GM08714 (cell line): ENCODE results near the gene PCDHA3.
"Not testable (repeated sequence)": the region's sequence is repeated elsewhere in the genome, so short reads cannot be mapped to it uniquely, and the experiment has no call there.

Experiments used
- H3K4me3 ChIP-seq: fragments of 200-500 bp; sonication (Bioruptor generic); 2 replicates; pipeline ENCODE4 v1.5.1; 2014; ENCODE audit warnings: mild to moderate bottlenecking, low read length, inconsistent platforms
- ZNF274 ChIP-seq: IDR thresholded peaks from 2 replicates; pipeline ENCODE4 v1.6.1; 2012; ENCODE audit warnings: mild to moderate bottlenecking, low read depth, low read length

PCDHA3 gene

GRCh38 chr5:140833993-140834392 lies 33.1 kb downstream of the PCDHA3 start, which contains the start of gene PCDHA7:
TSS of gene PCDHA7 (plus strand) at chr5:140834269. CDS start at chr5:140834384, 115 bp downstream.
- no peak for TF ChIP-seq ZNF274
- no peak within 1 kb of the TSS for H3K4me3 ChIP-seq

- H3K4me3 ChIP-seq = not testable (repeated sequence)
Observed at GRCh38 chr5:140834439-140835008, 33.7 kb downstream of the PCDHA3 start.

GRCh38 chr5:140835622-140836510 lies 35.0 kb downstream of the PCDHA3 start:
- no peak for TF ChIP-seq ZNF274
- no peak overlapping the region for H3K4me3 ChIP-seq

DNA sequence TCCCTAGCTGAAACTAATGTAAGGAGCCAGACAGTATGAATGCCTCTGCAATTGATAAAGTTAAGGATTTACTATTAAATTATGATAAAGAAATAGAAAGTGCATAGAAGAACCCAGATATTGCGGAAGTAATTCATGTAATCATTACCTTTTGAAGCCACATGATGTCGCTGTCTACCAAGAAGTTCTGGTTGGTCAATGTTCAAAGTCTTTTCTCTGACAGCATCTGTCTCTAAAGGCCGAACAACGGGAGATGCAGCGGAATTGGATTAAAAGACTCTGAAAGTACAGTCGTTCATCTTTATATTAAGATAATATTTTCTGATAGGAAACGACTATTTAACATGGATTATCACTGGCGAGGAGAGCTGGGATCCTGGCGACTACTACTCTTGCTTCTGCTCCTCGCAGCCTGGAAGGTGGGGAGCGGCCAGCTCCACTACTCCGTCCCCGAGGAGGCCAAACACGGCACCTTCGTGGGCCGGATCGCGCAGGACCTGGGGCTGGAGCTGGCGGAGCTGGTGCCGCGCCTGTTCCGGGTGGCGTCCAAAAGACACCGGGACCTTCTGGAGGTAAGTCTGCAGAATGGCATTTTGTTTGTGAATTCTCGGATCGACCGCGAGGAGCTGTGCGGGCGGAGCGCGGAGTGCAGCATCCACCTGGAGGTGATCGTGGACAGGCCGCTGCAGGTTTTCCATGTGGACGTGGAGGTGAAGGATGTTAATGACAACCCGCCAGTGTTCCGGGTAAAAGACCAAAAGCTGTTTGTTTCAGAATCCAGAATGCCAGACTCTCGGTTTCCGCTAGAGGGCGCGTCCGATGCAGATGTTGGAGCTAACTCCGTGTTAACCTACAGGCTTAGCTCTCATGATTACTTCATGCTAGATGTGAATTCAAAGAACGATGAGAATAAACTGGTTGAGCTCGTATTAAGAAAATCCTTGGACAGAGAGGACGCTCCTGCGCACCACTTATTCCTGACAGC lies 40.4 kb downstream of the PCDHA3 start, which contains the start of gene PCDHA8:
TSS of gene PCDHA8 (plus strand) at position 210 of the 985 bp plus-strand sequence. CDS start at position 345, 135 bp downstream.
- no peak for TF ChIP-seq ZNF274
- no peak within 1 kb of the TSS for H3K4me3 ChIP-seq

DNA sequence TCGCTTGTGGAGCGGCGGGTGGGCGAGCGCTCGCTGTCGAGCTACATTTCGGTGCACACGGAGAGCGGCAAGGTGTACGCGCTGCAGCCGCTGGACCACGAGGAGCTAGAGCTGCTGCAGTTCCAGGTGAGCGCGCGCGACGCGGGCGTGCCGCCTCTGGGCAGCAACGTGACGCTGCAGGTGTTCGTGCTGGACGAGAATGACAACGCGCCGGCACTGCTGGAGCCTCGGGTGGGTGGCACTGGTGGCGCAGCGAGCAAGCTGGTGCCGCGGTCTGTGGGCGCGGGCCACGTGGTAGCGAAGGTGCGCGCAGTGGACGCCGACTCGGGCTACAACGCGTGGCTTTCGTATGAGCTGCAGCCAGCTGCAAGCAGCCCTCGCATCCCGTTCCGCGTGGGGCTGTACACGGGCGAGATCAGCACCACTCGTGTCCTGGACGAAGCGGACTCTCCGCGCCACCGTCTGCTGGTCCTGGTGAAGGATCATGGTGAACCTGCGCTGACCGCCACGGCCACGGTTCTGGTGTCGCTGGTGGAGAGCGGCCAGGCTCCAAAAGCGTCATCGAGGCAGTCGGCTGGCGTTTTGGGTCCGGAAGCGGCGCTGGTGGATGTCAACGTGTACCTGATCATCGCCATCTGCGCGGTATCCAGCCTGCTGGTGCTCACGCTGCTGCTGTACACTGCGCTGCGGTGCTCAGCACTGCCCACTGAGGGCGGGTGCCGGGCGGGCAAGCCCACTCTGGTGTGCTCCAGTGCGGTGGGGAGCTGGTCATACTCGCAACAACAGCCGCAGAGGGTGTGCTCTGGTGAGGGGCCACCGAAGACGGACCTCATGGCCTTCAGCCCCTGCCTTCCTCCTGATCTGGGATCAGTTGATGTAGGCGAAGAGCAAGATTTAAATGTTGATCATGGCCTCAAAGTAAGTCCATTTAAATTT lies 42.2 kb downstream of the PCDHA3 start:
- no peak overlapping the region for H3K4me3 ChIP-seq
- no peak for TF ChIP-seq ZNF274

GRCh38 chr5:140848139-140849102 lies 47.6 kb downstream of the PCDHA3 start, which contains the start of gene PCDHA9:
TSS of gene PCDHA9 (plus strand) at chr5:140848382. CDS start at chr5:140848496, 114 bp downstream.
- H3K4me3 ChIP-seq = not testable (repeated sequence)

DNA sequence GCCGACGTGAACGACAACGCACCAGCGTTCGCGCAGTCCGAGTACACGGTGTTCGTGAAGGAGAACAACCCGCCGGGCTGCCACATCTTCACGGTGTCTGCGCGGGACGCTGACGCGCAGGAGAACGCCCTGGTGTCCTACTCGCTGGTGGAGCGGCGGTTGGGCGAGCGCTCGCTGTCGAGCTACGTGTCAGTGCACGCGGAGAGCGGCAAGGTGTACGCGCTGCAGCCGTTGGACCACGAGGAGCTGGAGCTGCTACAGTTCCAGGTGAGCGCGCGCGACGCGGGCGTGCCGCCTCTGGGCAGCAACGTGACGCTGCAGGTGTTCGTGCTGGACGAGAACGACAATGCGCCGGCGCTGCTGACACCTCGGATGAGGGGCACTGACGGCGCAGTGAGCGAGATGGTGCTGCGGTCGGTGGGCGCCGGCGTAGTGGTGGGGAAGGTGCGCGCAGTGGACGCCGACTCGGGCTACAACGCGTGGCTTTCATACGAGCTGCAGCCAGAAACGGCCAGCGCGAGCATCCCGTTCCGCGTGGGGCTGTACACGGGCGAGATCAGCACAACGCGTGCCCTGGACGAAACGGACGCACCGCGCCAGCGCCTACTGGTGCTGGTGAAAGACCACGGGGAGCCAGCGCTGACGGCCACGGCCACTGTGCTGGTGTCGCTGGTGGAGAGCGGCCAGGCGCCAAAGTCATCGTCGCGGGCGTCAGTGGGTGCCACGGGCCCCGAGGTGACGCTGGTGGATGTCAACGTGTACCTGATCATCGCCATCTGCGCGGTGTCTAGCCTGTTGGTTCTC lies 49.2 kb downstream of the PCDHA3 start:
- H3K4me3 ChIP-seq = not testable (repeated sequence)
